Natural killer cell (primary cell): ENCODE data around the gene NHSL2. TPM values are rescaled to one million over a fixed set of nuclear protein-coding genes. Genes with fewer than 3 reads are reported as not detected.
A peak's percentile ranks its signal among the peaks of the same experiment; 100 is the strongest.

Experiments used
- ATAC-seq, 3 donors: fragments of 150-1000 bp in 2 of 3; fragments of 200-7000 bp in 1 of 3; cut with Tn5 transposase; 1 replicate in 1 of 3; 2 replicates in 2 of 3; pipeline ENCODE4 v1.10.0; 2021; ENCODE audit warnings: mild to moderate bottlenecking in 2 of 3, moderate library complexity in 2 of 3
- DNase-seq, 2 donors: peaks; one replicate each; pipeline versions ENCODE4 v3.0.0 to v3.0.0-alpha.2; 2013 to 2021; ENCODE audit warnings: mixed read lengths in 1 of 2
- H3K27ac ChIP-seq: one replicate; pipeline ENCODE4 v1.5.1; 2013; ENCODE audit warnings: mild to moderate bottlenecking, low read length
- H3K27me3 ChIP-seq: one replicate; pipeline ENCODE4 v1.6.1; 2013; ENCODE audit warnings: low read length; ENCODE audit not compliant: control insufficient read depth, insufficient read depth
- H3K36me3 ChIP-seq: one replicate; pipeline ENCODE4 v1.6.1; 2013; ENCODE audit warnings: low read length; ENCODE audit not compliant: control insufficient read depth, insufficient read depth
- H3K4me1 ChIP-seq: one replicate; pipeline ENCODE4 v1.6.1; 2013; ENCODE audit warnings: low read length; ENCODE audit not compliant: control insufficient read depth, insufficient read depth
- H3K4me3 ChIP-seq: one replicate; pipeline ENCODE4 v1.5.1; 2013; ENCODE audit warnings: low read length
- H3K9me3 ChIP-seq: one replicate; pipeline ENCODE4 v1.6.1; 2013; ENCODE audit warnings: low read length; ENCODE audit not compliant: control insufficient read depth, insufficient read depth
- H3K27ac Mint-ChIP-seq, 2 donors: one replicate each; pipeline ENCODE4 v1.8.0; 2022; ENCODE audit warnings: mild to moderate bottlenecking in 2 of 2, mixed read lengths in 2 of 2, moderate library complexity in 1 of 2
- H3K27me3 Mint-ChIP-seq, 2 donors: one replicate each; pipeline ENCODE4 v1.8.0; 2022; ENCODE audit warnings: low read depth in 2 of 2, mixed read lengths in 2 of 2
- H3K36me3 Mint-ChIP-seq: one replicate; pipeline ENCODE4 v1.8.0; 2022; ENCODE audit warnings: mixed read lengths
- H3K4me1 Mint-ChIP-seq, 2 donors: one replicate each; pipeline ENCODE4 v1.8.0; 2022; ENCODE audit warnings: mixed read lengths in 2 of 2
- H3K4me3 Mint-ChIP-seq: one replicate; pipeline ENCODE4 v1.8.0; 2022; ENCODE audit warnings: mild to moderate bottlenecking, moderate library complexity, mixed read lengths
- H3K9me3 Mint-ChIP-seq, 2 donors: one replicate each; pipeline ENCODE4 v1.8.0; 2022; ENCODE audit warnings: mixed read lengths in 2 of 2
- CTCF ChIP-seq: fragments of 200-600 bp; IDR thresholded peaks from one replicate; pipeline ENCODE4 v1.8.0; 2022; ENCODE audit warnings: antibody characterized with exemption
- WGBS: methylation state at CpG from one replicate; pipeline ENCODE4 v1.1.7; 2013; ENCODE audit warnings: missing lambda C conversion rate; ENCODE audit not compliant: insufficient coverage; 5-methylcytosine and 5-hydroxymethylcytosine counted together
- intact Hi-C: fragments of 100-400 bp; cut with micrococcal nuclease; formaldehyde crosslinking; loops from one replicate; pipeline ENCODE4 v1.14.2; 2022
- total RNA-seq, 4 donors: library from RNA; stranded (reverse); fragments of 120-200 nt in 1 of 4; gene quantifications; one replicate each; pipeline versions ENCODE4 v1.2.3 to v1.2.4, GENCODE V29; 2013 to 2022

Gene NHSL2
- total RNA-seq, 3 donors from 2014 or later (not counting 1 experiment from before 2014, with no cell fraction given): 15.0 to 32.5 (median 30.8) TPM

GRCh38 chrX:72101597-72102037 lies 191.0 kb downstream of the NHSL2 start:
- TF ChIP-seq CTCF: no peak
- ATAC-seq: peak in 1 of 3 donors; percentile 15
- 15% methylated on average over 4 of the region's 4 CpGs for WGBS
- no peaks in the 10 kb centered on the region for H3K9me3 Mint-ChIP-seq
- peak overlapping the region; percentile 88 to 91 for H3K27ac Mint-ChIP-seq
- no peaks in the 10 kb centered on the region for H3K36me3 ChIP-seq
- intact Hi-C loops: loop anchor here (1.0 to 5.0 kb wide), 3 partner anchors 20 to 569 kb away; partner anchors contain the start of gene OGT
- H3K4me1 Mint-ChIP-seq: peaks cover 48 to 74% of the 10 kb centered on the region in 2 donors
- no peaks in the 10 kb centered on the region for H3K27me3 ChIP-seq
- H3K4me3 Mint-ChIP-seq: peak overlapping the region; percentile 92
- no peaks in the 10 kb centered on the region for H3K36me3 Mint-ChIP-seq
- H3K27me3 Mint-ChIP-seq: peaks cover 0 to 23% of the 10 kb centered on the region in 2 donors
- H3K27ac ChIP-seq: peak overlapping the region; percentile 96
- H3K4me1 ChIP-seq: peaks cover 71% of the 10 kb centered on the region
- H3K9me3 ChIP-seq: no peaks in the 10 kb centered on the region
- peak overlapping the region; percentile 78 for H3K4me3 ChIP-seq
- peak in 1 of 2 donors; percentile 30 for DNase-seq

- H3K9me3 Mint-ChIP-seq: no peaks in the 10 kb centered on the region
- ATAC-seq (no peak), DNase-seq (peak in 1 of 2 donors; percentile 28)
- Histone ChIP-seq H3K27ac (peak overlapping the region; percentile 96), H3K4me3 (peak overlapping the region; percentile 78), H3K27me3 (no peaks in the 10 kb centered on the region), H3K4me1 (peaks cover 73% of the 10 kb centered on the region), H3K9me3 (no peaks in the 10 kb centered on the region), H3K36me3 (no peaks in the 10 kb centered on the region)
- intact Hi-C loops: loop anchor here (5.0 kb wide), 1 partner anchor 480 kb away; no protein-coding TSS in a partner anchor
- no peaks in the 10 kb centered on the region for H3K36me3 Mint-ChIP-seq
- H3K27me3 Mint-ChIP-seq: peaks cover 0 to 19% of the 10 kb centered on the region in 2 donors
- WGBS: no CpG with 5 or more reads among the region's 2 CpGs
- H3K27ac Mint-ChIP-seq: peak overlapping the region; percentile 88 to 91
- no peak for TF ChIP-seq CTCF
- H3K4me1 Mint-ChIP-seq: peaks cover 49 to 76% of the 10 kb centered on the region in 2 donors
- peak overlapping the region; percentile 92 for H3K4me3 Mint-ChIP-seq
Observed at GRCh38 chrX:72102126-72102525, 191.5 kb downstream of the NHSL2 start.

GRCh38 chrX:72102760-72103159 lies 192.1 kb downstream of the NHSL2 start:
- no peaks in the 10 kb centered on the region for H3K27me3 ChIP-seq
- Mint-ChIP-seq H3K4me3 (peak overlapping the region; percentile 92), H3K27me3 (peaks cover 0 to 20% of the 10 kb centered on the region in 2 donors), H3K4me1 (peaks cover 53 to 80% of the 10 kb centered on the region in 2 donors), H3K36me3 (no peaks in the 10 kb centered on the region), H3K27ac (peak overlapping the region; percentile 88 to 91), H3K9me3 (no peaks in the 10 kb centered on the region)
- intact Hi-C loops: loop anchor here (5.0 kb wide), 1 partner anchor 480 kb away; no protein-coding TSS in a partner anchor
- no peak overlapping the region for H3K4me3 ChIP-seq
- TF ChIP-seq CTCF: no peak
- H3K9me3 ChIP-seq: no peaks in the 10 kb centered on the region
- no peak for ATAC-seq
- 83% methylated on average over 4 of the region's 4 CpGs for WGBS
- no peak for DNase-seq
- H3K36me3 ChIP-seq: no peaks in the 10 kb centered on the region
- H3K27ac ChIP-seq: peak overlapping the region; percentile 25
- H3K4me1 ChIP-seq: peaks cover 78% of the 10 kb centered on the region
